GM18909 (cell line): ENCODE results near the gene NEMP1.
"Not testable (repeated sequence)": the region's sequence is repeated elsewhere in the genome, so short reads cannot be mapped to it uniquely, and the experiment has no call there.

ENCODE experiments used
- ATAC-seq: cut with Tn5 transposase; IDR thresholded peaks from one replicate; pipeline ENCODE4 v1.9.1; 2021; ENCODE audit warnings: mild to moderate bottlenecking; ENCODE audit not compliant: unreplicated experiment, poor library complexity

The NEMP1 gene

DNA sequence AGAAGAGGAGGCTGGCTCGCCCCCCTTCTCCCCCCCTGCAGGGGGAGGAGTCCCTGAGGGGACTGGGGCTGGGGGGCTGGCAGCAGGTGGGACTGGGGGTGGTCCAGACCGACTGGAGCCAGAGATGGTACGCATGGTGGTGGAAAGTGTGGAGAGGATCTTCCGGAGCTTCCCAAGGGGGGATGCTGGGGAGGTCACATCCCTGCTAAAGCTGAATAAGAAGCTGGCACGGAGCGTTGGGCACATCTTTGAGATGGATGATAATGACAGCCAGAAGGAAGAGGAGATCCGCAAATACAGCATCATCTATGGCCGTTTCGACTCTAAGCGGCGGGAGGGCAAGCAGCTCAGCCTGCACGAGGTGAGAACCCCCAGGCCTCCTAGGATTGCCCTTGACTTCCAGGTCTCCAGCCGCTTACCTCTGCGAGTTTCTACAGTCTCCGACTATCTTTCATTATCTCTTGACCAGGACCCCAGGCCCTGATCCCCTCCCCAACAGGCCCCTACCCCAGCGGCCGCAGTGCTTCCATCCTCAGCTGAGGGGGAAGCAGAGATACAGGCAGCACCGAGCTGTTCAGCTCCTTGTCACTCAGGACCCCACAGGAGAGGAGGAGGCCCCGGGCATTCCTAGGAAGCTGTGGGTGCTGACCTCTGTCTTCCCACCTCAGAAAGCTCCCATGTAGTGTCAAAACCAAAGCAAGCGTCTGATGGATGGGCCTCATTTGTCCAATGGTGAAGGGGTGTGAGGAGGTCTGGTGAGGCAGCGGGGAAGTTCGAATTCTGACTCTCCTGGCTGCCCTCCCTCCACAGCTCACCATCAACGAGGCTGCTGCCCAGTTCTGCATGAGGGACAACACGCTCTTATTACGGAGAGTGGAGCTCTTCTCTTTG, 13.3 kb upstream of the NEMP1 start:
- no peak for ATAC-seq

DNA sequence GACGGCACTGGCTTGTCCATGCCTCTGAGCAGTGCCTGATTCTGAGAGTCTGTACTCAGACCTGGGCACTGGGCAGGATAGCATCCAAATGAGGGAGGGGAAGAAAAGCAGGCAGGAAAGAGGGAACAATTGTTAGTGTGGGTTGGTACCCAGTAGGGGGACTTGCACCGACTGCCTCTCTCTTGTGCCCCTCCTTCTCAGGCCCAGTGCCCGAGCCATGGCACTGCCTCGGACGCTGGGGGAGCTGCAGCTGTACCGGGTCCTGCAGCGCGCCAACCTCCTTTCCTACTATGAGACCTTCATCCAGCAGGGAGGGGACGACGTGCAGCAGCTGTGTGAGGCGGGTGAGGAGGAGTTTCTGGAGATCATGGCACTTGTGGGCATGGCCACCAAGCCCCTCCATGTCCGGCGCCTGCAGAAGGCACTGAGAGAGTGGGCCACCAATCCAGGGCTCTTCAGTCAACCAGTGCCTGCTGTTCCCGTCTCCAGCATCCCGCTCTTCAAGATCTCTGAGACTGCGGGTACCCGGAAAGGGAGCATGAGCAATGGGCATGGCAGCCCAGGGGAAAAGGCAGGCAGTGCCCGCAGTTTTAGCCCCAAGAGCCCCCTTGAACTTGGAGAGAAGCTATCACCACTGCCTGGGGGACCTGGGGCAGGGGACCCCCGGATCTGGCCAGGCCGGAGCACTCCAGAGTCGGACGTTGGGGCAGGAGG, 12.5 kb upstream of the NEMP1 start:
- ATAC-seq = no peak

DNA sequence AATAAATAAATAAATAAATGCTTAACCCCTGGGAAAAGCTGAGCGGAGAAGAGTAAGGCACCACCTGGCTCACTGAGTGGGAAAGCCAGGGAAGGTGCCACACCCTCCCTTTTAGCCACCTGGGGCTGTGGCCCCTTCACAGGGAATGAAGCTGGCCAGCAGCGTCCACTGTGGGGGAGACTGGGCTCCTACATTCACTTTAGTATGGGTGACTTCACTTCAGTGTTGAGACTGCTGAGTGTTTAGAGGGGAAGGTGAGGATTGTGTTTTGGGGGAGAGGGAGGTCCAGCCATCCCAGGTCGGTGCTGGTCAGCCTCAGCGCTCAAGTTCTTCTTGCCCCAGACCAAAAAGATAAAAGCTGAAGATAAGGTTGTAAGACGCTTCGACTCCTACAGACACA, 11.9 kb upstream of the NEMP1 start:
- ATAC-seq = no peak

DNA sequence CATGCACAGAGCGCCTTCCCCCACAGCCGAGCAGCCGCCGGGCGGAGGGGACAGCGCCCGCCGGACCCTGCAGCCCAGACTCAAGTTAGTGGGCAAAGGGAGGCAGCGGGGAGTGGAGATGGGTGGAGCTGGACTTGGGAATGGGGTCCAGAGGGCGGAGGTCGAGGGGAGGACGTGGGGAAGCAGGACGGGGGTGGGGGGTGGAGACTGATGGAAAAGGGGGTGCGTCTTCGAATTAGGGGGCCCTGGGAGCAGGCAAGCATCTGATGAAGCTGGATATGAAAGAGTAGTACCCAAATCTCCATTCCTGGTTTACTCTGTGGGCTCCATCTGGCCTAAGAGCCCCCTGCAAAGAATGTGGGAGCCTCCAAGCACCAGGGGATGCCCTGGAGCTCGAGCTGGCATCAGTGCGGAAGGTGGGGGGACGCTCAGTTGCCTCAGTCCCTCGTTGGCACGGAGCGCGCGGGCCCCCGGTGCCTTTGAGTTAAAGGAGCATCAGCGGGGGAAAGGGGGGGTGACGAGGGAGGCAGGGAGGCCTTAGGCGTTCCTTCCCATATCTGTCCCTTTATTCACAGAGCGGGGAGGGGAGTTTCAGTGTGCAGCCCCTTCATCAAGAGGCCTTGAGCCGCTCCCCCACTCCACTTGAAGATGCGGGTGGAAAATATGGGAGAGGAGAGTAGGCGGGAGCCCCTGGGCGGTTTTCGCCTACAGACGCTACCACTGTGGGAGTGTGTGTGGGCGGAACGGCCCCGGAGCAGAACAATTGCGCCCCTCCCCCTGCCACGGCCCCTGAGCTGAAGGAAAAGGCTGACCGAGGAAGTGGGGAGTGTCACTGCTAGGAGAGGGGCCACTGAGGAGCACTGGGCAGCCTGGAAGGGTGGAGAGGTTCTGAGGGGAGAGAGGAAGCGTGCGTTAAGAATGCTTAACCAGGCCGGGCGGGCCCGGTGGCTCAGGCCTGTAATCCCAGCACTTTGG, 11.0 kb upstream of the NEMP1 start:
- ATAC-seq = no peak

DNA sequence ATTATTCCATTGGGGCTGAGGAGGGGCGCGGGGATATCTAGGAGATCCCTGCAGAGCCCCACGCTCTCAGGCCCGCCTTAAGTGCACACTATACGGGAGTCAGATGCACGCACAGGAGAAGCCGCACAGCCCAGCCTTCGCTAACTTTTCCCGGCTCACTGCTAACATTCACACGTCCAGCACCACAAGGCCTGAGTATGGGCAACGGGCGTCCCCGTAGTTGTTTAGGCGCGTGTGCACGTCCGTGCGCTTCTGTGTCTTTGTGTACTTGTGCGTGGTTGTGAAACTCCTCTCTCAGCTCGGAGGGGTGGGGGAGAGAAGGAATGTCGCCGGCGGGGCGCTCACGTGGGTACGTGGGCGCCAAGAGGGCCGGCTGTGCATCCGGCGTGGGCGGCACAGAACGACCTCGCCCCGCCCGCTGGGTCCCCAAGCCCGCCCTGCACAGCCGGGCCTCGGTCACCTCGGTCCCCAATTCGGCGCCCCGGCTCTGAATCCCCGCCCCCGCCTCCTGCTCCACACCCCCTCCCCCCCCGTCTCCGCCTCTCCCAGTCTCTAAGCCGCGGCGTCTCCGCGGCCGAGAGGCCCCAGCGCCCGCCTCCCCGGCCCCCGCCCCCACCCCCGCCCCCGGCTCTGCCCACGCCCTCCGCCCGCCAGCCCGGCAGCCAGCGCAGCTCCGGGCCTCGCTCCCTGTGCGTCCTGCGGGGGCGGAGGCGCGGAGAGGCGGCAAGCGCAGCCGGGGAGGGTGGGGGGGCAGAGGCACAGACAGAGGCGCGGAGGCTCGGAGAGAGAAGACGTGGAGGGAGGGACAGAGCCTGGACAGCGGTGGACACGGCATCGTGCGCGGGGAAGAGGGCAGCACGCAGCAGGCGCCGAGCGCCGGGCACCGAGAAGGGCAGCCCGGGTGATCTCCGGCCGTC, 10.0 kb upstream of the NEMP1 start, which contains the start of gene NAB2:
NAB2 (plus strand) TSS at position 761 of the 917 bp plus-strand sequence. CDS start 158 bp downstream, outside the sequence.
- ATAC-seq = peak; percentile 62

DNA sequence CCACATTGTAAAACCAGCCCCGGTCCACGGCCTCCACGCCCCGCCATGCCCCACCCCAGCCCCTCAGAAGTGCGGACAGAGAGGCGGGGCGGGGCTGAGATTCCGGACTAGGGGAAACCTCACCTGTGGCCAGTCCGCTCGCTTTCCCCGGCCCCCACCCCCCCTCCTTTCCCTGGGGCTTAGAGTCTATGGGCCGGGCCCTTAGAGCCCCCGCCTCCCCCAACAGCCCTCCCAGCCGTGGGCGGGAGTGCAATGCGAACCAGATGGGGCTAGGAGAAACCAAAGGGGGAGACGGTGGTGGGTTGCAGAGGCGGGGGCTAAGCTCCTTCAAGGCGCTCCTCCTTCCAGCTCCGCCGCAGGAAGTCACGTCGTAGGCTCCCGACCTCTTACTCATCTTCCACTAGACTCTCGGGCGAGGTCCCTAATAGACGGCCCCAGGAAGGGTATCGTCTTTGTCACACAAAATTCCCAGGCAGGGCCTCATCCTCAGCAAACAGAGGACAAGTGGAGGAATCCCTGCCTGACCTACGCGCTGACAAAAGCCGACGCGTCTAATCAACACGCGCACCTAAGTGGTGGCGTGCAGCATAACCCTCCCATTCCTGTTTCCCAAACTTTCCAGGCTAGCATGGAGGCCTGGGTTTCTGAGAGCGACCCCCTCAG, 9.2 kb upstream of the NEMP1 start:
- peak; percentile 29 for ATAC-seq

DNA sequence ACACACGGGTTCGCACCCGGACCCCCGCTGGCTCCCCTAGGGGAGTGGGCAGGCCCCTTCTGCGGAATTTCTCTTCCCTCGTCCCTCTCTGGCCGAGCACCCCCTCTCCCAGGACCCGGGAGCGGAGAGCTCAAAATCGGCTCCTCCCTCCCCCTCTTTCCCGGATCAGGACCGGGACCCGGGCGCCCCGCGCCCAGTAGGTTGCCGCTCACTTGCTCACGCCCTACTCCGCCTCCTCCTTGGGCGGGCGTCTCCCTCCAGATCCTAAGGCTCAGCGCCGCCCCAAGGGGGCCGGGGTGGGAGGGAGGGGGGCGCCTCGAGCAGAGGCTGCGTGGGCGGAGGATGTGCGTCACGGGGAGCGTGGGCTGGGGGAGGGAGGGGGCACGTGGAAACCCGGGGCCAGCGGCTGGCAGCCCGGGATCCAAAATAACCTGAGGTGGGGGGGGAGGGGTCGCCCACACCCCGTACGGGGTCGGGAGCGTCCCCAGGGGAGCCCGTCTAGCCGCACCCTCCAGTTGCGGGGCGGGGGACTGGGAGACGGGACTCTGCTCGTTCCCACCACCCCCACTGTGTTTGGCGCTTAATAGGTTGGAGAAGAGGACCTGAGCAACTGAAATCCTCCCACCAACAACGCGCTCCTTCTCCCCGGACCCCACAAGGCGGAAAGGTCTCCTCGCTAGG, 8.6 kb upstream of the NEMP1 start:
- peak; percentile 42 for ATAC-seq

DNA sequence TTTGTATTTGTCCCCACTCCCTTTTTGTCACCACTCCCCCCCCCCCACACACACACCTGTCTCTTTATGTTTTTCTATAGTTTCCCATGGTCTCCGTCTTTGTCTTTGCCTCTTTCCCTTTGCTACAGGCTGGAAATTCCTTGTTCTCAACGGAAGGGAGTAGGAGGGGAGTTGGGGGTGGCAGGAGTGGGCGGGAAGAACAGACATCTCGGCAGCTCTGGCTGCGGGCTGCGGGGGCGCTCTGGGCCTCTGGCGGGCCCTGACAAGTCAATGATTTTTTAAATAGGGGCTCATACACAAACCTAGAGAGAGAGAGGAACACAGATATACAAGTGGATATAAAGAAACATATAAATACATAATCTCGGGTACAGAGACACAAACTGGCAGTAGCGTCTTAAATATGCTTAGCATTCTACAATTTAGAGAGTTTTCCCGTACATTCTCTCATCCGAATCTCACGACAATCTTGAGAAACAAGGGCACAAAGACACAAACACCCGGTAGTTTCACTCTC, 8.0 kb upstream of the NEMP1 start:
- no peak for ATAC-seq

DNA sequence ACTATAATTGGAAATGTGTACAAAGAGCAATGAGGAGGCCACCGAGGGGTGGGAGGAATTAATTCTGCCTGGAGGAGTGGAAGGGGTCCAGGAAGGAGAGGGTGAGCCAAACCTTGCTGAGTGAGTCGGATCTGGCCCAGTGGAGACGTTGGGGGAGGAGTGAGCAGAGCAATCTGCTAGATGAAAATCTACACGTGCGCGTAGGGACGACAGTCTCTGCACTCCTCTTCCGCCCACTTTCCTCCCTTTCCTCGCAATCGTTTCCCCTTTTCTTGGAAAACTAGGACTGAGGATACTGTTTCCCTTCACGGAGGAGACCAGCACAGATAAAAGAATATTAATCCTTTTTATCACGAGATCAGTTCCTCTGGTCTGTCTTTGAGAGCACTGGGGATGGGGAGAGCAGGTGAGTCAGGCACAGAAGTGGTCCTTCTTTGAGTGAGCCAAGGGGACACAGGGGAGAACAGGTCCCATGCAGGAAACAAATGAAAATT, 7.5 kb upstream of the NEMP1 start:
- no peak for ATAC-seq

DNA sequence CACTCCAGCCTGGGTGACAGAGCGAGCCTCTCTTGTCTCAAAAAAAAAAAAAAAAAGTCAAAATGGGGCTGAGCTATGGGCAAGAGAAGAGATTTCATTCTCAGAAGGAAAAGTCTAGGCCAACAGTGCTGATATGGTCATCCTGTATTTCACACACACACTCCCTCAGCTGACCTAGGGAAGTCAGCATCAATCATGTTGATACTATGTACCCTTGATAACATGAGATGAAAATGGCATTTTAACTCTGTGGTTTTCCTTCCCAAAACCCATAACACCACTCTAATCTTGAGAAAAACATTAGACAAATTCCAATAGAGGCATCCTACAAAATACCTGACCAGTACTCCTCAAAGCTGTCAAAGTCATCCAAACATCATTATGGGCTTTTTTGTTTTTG, 2.3 kb upstream of the NEMP1 start:
- no peak for ATAC-seq

DNA sequence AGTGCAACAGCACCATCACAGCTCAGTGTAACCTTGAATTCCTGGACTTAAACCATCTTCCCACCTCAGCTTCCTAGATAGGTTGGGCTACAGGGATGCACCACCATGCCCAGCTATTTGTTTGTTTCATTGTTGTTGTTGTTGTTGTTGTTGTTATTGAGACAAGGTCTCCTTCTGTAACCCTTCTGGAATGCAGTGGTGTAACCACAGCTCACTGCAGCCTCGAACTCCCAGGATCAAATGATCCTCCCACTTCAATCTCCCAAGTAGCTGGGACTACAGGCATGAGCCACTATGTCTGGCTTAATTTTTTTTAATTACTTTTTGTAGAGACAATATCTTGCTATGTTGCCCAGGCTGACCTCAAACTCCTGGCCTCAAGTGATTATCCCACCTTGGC, 1.2 kb upstream of the NEMP1 start:
- ATAC-seq = no peak

DNA sequence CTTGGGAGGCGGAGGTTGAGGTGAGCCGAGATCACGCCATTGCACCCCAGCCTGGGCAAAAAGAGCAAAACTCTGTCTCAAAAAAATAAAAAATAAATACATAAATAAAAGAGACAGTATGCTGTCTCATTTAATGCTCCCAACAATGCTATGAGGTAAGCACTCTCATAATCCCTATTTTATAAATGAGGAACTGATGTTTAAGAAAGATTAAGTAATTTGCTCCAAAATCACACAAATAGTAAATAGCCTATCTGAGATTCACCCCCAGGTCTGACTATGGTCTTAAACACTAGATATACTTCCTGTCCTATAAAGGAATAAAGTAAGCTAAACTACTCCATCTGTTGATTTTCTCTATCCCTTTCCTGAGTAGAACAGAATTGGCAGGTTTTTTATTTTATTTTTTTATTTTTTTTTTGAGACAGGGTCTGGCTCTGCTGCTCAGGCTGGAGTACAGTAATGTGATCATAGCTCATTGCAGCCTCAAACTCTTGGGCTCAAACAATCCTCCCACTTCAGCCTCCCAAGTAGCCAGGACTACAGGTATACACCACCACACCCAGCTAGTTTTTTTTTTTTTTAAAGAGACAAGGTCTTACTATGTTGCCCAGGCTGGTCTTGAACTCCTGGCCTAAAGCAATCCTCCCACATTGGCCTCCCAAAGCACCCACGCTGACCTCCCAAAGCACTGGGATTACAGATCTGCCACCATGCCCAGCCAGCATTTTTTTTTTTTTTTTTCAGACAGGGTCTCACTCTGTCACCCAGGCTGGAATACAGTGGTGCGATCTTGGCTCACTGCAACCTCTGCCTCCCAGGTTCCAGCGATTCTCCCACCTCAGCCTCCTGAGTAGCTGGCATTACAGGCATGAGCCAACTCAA, 4.8 kb downstream of the NEMP1 start:
- ATAC-seq = not testable (repeated sequence)

DNA sequence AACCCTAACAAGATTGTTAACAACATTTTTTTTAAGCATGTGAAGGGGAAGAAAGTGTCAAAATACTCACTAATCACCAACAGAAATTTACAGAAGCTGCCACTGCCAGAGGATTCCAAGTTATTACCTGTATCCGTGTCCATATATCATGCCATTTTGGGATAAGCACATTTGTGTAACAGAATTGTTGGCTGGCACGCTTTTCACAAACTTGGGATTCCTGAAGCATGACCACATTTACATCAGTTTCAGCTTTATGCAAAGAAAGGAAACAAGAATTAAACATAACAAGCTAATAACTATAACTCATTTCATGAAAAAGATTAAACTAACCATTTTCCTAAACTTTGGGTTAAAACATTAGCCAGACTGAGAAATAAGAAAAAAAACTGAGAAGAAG, 5.9 kb downstream of the NEMP1 start:
- ATAC-seq = no peak

DNA sequence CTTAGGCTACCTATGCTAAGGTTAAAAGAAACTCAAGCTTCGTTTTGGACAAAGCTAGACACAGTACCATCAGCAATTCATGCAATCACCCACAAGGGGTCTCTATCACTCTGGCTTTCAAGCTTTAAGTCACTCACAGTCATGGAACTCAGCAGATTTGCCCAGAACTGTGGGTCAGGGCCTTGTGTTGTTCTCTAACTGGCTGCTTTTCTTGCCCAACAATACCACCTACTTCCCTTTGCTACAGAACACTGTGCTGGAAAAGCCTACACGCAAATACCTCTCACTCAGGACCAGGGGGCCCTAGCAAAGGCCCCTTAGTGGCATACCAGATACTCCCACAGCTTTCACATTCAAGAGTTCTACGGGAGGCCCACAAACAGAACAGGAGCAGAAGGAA, 9.1 kb downstream of the NEMP1 start:
- ATAC-seq = peak; percentile 82

DNA sequence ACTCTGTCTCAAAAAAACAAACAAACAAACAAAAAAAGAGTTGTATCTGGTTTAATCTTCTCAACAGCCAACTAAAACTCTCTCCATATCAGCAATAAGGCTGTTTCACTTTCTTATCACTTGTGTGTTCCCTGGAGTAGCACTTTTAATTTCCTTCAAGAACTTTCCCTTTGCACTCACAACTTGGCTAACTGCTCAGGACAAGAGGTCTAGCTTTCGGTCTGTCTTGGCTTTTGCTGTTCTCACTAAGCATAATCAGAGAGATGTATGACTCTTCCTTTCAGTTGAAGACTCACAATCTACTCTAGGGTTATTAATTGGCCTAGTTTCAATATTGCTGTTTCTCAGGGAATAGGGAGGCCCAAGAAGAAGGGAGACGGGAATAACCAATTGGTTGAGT, 12.3 kb downstream of the NEMP1 start:
- ATAC-seq = no peak

DNA sequence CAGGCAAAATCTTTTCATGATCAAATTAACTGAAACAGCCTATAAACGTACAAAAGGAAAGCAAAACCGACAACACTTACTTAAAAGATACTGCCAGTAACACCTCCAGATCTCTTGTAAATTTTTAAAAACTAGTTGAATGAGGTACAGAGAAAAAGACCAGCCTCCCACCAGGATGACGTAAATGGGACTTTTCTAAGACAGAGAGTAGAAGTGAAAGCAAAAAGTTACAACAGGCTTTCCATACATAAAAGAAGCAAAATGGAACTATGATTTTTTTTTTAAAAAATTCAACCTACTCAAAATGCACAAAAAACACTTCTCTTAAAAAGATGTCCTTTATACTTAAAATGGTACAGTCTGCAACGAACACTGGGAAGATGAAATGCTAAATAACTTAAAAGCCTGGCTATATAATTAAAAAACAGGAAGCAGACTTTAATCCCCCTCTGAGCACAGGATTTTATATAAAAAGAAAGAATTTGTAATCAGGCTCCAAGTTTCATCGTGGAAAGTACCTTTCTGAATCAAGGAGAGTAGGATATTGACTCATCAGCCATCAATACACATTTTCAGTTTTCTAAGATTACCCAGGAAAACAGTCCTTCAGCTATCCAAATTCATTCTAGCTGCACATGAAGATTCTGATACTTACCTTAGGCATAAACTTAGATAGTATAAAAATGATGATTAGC, 14.5 kb downstream of the NEMP1 start:
- ATAC-seq = peak; percentile 75
